Measurements from ENCODE around the gene BOD1L1. TPM values are rescaled to one million over a fixed set of nuclear protein-coding genes. Genes with fewer than 3 reads are reported as not detected.
A peak's percentile ranks its signal among the peaks of the same experiment; 100 is the strongest.

The BOD1L1 gene
- total and polyA plus RNA-seq, 8 donors = 6.5 to 18.4 (median 10.7) TPM

GRCh38 chr4:13536607-13537006, 90.9 kb downstream of the BOD1L1 start:
- H3K27me3 ChIP-seq = peaks cover 0 to 72% (median 5%) of the 10 kb centered on the region in 4 donors
- intact Hi-C loops (cut with DNase I) = loop anchor here in 1 of 3 donors (10.0 kb wide), 1 partner anchor 692 kb away; no protein-coding TSS in a partner anchor
- 14 to 22% methylated on average over 6 of the region's 6 CpGs for WGBS, 2 donors

DNA sequence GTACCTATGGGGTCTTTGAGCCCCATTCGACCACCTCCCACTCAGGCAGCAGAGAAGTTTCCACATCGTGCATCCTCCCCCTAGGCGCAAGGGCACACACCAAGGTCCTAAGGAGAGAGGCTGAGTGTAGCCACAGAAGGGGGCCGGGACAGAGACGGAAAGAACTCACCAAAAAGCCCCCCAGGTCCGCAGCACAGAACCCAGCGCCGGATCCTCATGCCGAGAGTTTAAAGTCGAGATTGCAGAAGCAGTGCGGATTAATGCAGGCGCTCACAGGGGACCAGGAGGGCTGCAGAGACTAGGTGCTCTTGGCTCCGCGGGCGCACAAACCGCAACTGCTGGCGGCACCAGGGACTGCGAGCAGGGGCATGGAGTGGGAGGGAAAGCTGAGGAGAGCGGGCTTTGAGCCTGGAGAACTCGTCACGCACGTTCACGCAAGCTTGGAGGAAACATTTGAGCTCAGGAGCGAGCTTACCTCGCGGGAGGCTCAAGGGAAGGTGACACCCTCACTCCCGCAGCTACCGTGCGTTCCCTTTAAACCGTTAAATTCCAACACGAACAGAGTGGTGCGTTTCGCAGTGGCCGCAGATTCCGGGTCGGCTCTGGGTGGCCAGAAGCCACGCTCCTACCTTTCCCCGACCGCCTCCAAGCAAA, 91.7 kb downstream of the BOD1L1 start:
- no peaks in the 10 kb centered on the region for H3K9me3 ChIP-seq
- WGBS, 2 donors = 3 to 5% methylated on average over 39 of the region's 39 CpGs
- no peak overlapping the region for H3K27ac ChIP-seq
- H3K27me3 ChIP-seq = peaks cover 0 to 73% (median 7%) of the 10 kb centered on the region in 4 donors
- no peak for TF ChIP-seq CTCF (IDR thresholded peaks at IDR 0.05)
- ATAC-seq = no peak
- intact Hi-C loops (cut with DNase I) = loop anchor here in 1 of 3 donors (10.0 kb wide), 1 partner anchor 691 kb away; no protein-coding TSS in a partner anchor
- FAIRE-seq = no peak
- no peak overlapping the region for H3K4me3 ChIP-seq
- DNase-seq = peak in 1 of 6 donors; percentile 36
- H3K36me3 ChIP-seq = no peaks in the 10 kb centered on the region
- H3K4me1 ChIP-seq = peaks cover 0 to 4% (median 0%) of the 10 kb centered on the region in 3 donors

More at GRCh38 chr4:13536607-13537006, 90.9 kb downstream of the BOD1L1 start:
- DNase-seq (no peak), FAIRE-seq (no peak), ATAC-seq (no peak)
- no peaks in the 10 kb centered on the region for H3K36me3 ChIP-seq
- no peak overlapping the region for H3K4me3 ChIP-seq
- no peaks in the 10 kb centered on the region for H3K9me3 ChIP-seq
- no peak overlapping the region for H3K27ac ChIP-seq
- no peak for TF ChIP-seq CTCF (IDR thresholded peaks at IDR 0.05)
- H3K4me1 ChIP-seq = peaks cover 0 to 4% (median 0%) of the 10 kb centered on the region in 3 donors

DNA sequence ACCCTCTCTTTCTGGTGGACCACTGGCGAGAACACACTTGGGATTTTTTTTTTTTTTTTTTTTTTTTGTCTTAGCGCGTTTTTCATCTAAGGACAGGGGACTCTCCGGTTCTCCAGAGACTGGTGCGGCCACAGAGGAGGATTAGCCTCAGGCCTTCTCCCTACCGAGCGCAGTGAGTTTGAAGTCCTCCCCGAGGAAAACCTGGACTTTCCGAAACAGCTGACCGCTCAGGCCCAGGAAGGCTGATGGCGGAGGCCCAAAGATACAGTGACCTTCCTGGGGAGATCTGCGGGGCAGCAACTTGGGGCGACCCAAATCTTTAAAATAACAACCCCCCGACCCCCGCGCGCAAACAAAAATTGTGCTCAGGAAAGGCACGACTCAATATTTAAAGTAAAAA, 92.4 kb downstream of the BOD1L1 start:
- Histone ChIP-seq H3K4me3 (no peak overlapping the region), H3K27ac (no peak overlapping the region), H3K27me3 (peaks cover 0 to 74% (median 7%) of the 10 kb centered on the region in 4 donors), H3K36me3 (no peaks in the 10 kb centered on the region), H3K4me1 (peaks cover 0 to 4% (median 0%) of the 10 kb centered on the region in 3 donors), H3K9me3 (no peaks in the 10 kb centered on the region)
- 7 to 9% methylated on average over 18 of the region's 18 CpGs for WGBS, 2 donors
- ATAC-seq (no peak), DNase-seq (peak in 1 of 6 donors; percentile 15), FAIRE-seq (no peak)
- no peak for TF ChIP-seq CTCF (IDR thresholded peaks at IDR 0.05)
- intact Hi-C loops (cut with DNase I) = loop anchor here in 1 of 3 donors (10.0 kb wide), 1 partner anchor 690 kb away; no protein-coding TSS in a partner anchor

DNA sequence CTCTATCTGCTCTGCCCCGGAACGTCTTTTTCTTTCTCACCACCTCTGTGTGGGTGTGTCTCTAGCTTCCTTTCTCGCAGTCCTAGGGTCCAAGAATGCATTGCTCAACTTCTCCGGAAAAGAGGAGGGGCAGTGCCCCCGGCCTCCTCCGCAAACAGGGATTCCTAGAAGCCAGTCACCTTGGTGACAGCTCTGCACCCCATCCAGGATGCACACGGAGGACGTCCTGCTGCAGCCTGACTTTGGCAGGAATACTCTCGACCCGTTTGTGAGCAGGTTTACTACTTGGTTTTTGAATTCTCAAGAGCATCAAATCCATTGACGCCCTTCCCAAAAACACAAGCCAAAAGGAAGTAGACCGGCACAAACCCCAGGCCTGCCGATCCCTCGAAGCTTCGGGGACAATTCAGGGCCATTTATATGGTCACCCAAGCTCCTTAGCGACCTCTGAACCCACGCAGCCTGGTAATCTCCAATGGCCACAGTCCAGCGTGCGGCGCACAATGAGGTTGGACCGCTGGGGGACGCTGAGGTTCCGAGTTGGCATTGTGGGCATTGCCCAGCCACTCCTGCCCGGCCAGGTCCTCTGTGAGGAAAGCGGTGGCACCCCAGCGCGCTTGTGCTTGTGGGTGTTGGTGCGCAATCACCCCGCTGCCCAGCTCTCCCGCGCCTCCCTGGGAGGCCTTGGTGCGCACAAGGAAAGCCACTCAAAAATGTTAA, 93.0 kb downstream of the BOD1L1 start:
- TF ChIP-seq CTCF (IDR thresholded peaks at IDR 0.05) = no peak
- intact Hi-C loops (cut with DNase I) = loop anchor here in 1 of 3 donors (10.0 kb wide), 1 partner anchor 690 kb away; no protein-coding TSS in a partner anchor
- H3K27ac ChIP-seq = no peak overlapping the region
- FAIRE-seq (no peak), DNase-seq (peak in 1 of 6 donors; percentile 62), ATAC-seq (no peak)
- H3K4me3 ChIP-seq = no peak overlapping the region
- peaks cover 0 to 4% (median 0%) of the 10 kb centered on the region in 3 donors for H3K4me1 ChIP-seq
- H3K36me3 ChIP-seq = no peaks in the 10 kb centered on the region
- H3K27me3 ChIP-seq = peaks cover 0 to 69% (median 7%) of the 10 kb centered on the region in 4 donors
- 5 to 8% methylated on average over 32 of the region's 32 CpGs for WGBS, 2 donors
- no peaks in the 10 kb centered on the region for H3K9me3 ChIP-seq

All from pancreas (tissue), 10 donors.